ENCODE data around the gene GSDME. TPM values are rescaled to one million over a fixed set of nuclear protein-coding genes. Genes with fewer than 3 reads are reported as not detected.

Gene GSDME
- total and polyA plus RNA-seq, 10 of the 15 experiments (the other 5 are each of a cell fraction or from before 2014, with no cell fraction given): 23.7 to 245 (median 128) TPM

- TF ChIP-seq PKNOX1 (IDR thresholded peaks at IDR 0.05) (no peak), BCL3 (IDR thresholded peaks at IDR 0.05; ENCODE audit: borderline replicate concordance, insufficient read depth, low read depth, low read length, poor library complexity, severe bottlenecking) (no peak), PAX5 (IDR thresholded peaks at IDR 0.05; ENCODE audit: borderline replicate concordance, low read depth, low read length) (no peak), RBBP5 (conservative IDR thresholded peaks at IDR 0.05) (no peak), LARP7 (IDR thresholded peaks at IDR 0.05) (no peak), EED (IDR thresholded peaks at IDR 0.05; ENCODE audit: low read depth) (peak; percentile 99), ZNF207 (IDR thresholded peaks at IDR 0.05; ENCODE audit: borderline replicate concordance) (no peak), ATF2 (IDR thresholded peaks at IDR 0.05; ENCODE audit: low read length) (peak; percentile 56; the same call in 1 of the 2 replicates), CBFB (IDR thresholded peaks at IDR 0.05; ENCODE audit: low read depth) (no peak), ATF7 (IDR thresholded peaks at IDR 0.05; ENCODE audit: low read depth) (no peak), CEBPZ (IDR thresholded peaks at IDR 0.05; ENCODE audit: low read depth, low read length) (no peak), RAD51 (IDR thresholded peaks at IDR 0.05) (no peak), USF2 (IDR thresholded peaks at IDR 0.05; ENCODE audit: borderline replicate concordance, low read depth, low read length) (no peak), SUZ12 (IDR thresholded peaks at IDR 0.05; ENCODE audit: unreplicated experiment) (no peak), MTA3 (IDR thresholded peaks at IDR 0.05; ENCODE audit: borderline replicate concordance, low read length) (peak; percentile 59; the same call in 1 of the 2 replicates), CREB1 (IDR thresholded peaks at IDR 0.05; ENCODE audit: low read depth) (no peak), ZBTB4 (CRISPR knock-in tag; IDR thresholded peaks at IDR 0.05) (no peak)
Observed at GRCh38 chr7:24728503-24729364, 28.5 kb downstream of the GSDME start (continued).
